HepG2 (cell line): ENCODE data around the gene CUL7. TPM values are rescaled to one million over a fixed set of nuclear protein-coding genes. Genes with fewer than 3 reads are reported as not detected.

ENCODE experiments used
- ERF ChIP-seq: IDR thresholded peaks from 2 replicates; pipeline ENCODE4 v1.6.1; 2018; ENCODE audit warnings: missing biosample characterization, missing genetic modification reagents
- GRHL1 ChIP-seq: sonication (generic); formaldehyde crosslinking; conservative IDR thresholded peaks from 2 replicates; pipeline ENCODE4 v1.8.0; 2022; ENCODE audit warnings: missing genetic modification reagents
- HOXA5 ChIP-seq: sonication (generic); formaldehyde crosslinking; IDR thresholded peaks from 2 replicates; pipeline ENCODE4 v1.4.0; 2020; ENCODE audit warnings: missing genetic modification reagents
- IKZF4 ChIP-seq: sonication (generic); formaldehyde crosslinking; IDR thresholded peaks from 2 replicates; pipeline ENCODE4 v1.5.1; 2020; ENCODE audit warnings: borderline replicate concordance, mild to moderate bottlenecking, low read depth, missing genetic modification reagents; ENCODE audit errors: not compliant biosample characterization
- PAXIP1 ChIP-seq: sonication (generic); formaldehyde crosslinking; conservative IDR thresholded peaks from 2 replicates; pipeline ENCODE4 v1.4.0; 2020; ENCODE audit warnings: mild to moderate bottlenecking, missing genetic modification reagents, moderate library complexity
- ZNF225 ChIP-seq: sonication (generic); formaldehyde crosslinking; IDR thresholded peaks from 2 replicates; pipeline ENCODE4 v1.4.0; 2020; ENCODE audit warnings: mild to moderate bottlenecking, missing genetic modification reagents
- ZNF274 ChIP-seq: sonication (generic); formaldehyde crosslinking; IDR thresholded peaks from 2 replicates; pipeline ENCODE4 v1.5.1; 2020; ENCODE audit warnings: mild to moderate bottlenecking, missing genetic modification reagents
- ZNF280B ChIP-seq: sonication (generic); formaldehyde crosslinking; IDR thresholded peaks from 2 replicates; pipeline ENCODE4 v1.5.0; 2020; ENCODE audit warnings: missing genetic modification reagents, mild to moderate bottlenecking, borderline replicate concordance
- ZNF343 ChIP-seq: sonication (generic); formaldehyde crosslinking; IDR thresholded peaks from 2 replicates; pipeline ENCODE4 v1.4.0; 2020; ENCODE audit warnings: mild to moderate bottlenecking, missing genetic modification reagents
- ZNF354B ChIP-seq: sonication (generic); formaldehyde crosslinking; IDR thresholded peaks from 2 replicates; pipeline ENCODE4 v1.8.0; 2022; ENCODE audit warnings: mild to moderate bottlenecking, missing genetic modification reagents
- ZNF362 ChIP-seq: sonication (generic); formaldehyde crosslinking; IDR thresholded peaks from 2 replicates; pipeline ENCODE4 v1.4.0; 2020; ENCODE audit warnings: missing genetic modification reagents, mild to moderate bottlenecking, borderline replicate concordance
- ZNF737 ChIP-seq: sonication (generic); formaldehyde crosslinking; IDR thresholded peaks from 2 replicates; pipeline ENCODE4 v1.5.0; 2020; ENCODE audit warnings: missing genetic modification reagents, mild to moderate bottlenecking, borderline replicate concordance
- polyA plus RNA-seq, 8 experiments: library from polyadenylated mRNA; depleted of rRNA in 3 of 8; stranded (reverse) in 7 of 8; unstranded in 1 of 8; fragments of >200 nt; fragmentation: Illumina TruSeq in 4 of 8; extraction: Trizol in 4 of 8; gene quantifications; 2 replicates each; pipeline versions ENCODE4 v1.2.1 to v1.2.3, GENCODE V29; 2011 to 2016; ENCODE audit warnings: low read depth in 4 of 8, missing spikeins in 1 of 8, mixed read lengths in 1 of 8; ENCODE audit not compliant: insufficient read depth in 1 of 8
- total RNA-seq, 5 experiments: library from RNA; depleted of rRNA; stranded (reverse); fragments of >200 nt; fragmentation: Illumina TruSeq; extraction: Trizol; gene quantifications; 2 replicates each; pipeline ENCODE4 v1.2.3, GENCODE V29; 2016; ENCODE audit warnings: low read depth in 1 of 5
- TF ChIP-seq, protein P1 (sequence below): fragments of 450-650 bp; IDR thresholded peaks from 2 replicates; pipeline ENCODE4 v1.6.1; 2016
- TF ChIP-seq, protein P2 (sequence below): sonication (generic); formaldehyde crosslinking; IDR thresholded peaks from 2 replicates; pipeline ENCODE4 v1.8.1; 2023; ENCODE audit warnings: mild to moderate bottlenecking, missing genetic modification reagents

CUL7 gene
- total and polyA plus RNA-seq, 2 of the 13 experiments (the other 11 are each of a cell fraction or from before 2014, with no cell fraction given): 32.0 to 60.7 TPM

GRCh38 chr6:43089874-43090558 lies 36.4 kb upstream of the CUL7 start (continued):
- TF ChIP-seq ZNF280B (CRISPR knock-in tag) (no peak; the same call in 1 of the 2 replicates), ERF (CRISPR knock-in tag) (peak; percentile 64), ZNF737 (CRISPR knock-in tag) (no peak), PAXIP1 (peak; percentile 98), ZNF274 (CRISPR knock-in tag) (no peak), HOXA5 (CRISPR knock-in tag) (no peak), IKZF4 (CRISPR knock-in tag) (no peak), GRHL1 (CRISPR knock-in tag) (no peak), ZNF362 (no peak; the same call in 1 of the 2 replicates), ZNF225 (CRISPR knock-in tag) (no peak), ZNF343 (CRISPR knock-in tag) (0 out of 2 replicates have a peak, but pooled peaks have one; percentile 22), ZNF354B (CRISPR knock-in tag) (no peak)
- TF ChIP-seq, protein P1, sequence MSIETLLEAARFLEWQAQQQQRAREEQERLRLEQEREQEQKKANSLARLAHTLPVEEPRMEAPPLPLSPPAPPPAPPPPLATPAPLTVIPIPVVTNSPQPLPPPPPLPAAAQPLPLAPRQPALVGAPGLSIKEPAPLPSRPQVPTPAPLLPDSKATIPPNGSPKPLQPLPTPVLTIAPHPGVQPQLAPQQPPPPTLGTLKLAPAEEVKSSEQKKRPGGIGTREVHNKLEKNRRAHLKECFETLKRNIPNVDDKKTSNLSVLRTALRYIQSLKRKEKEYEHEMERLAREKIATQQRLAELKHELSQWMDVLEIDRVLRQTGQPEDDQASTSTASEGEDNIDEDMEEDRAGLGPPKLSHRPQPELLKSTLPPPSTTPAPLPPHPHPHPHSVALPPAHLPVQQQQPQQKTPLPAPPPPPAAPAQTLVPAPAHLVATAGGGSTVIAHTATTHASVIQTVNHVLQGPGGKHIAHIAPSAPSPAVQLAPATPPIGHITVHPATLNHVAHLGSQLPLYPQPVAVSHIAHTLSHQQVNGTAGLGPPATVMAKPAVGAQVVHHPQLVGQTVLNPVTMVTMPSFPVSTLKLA: no peak
- TF ChIP-seq, protein P2, sequence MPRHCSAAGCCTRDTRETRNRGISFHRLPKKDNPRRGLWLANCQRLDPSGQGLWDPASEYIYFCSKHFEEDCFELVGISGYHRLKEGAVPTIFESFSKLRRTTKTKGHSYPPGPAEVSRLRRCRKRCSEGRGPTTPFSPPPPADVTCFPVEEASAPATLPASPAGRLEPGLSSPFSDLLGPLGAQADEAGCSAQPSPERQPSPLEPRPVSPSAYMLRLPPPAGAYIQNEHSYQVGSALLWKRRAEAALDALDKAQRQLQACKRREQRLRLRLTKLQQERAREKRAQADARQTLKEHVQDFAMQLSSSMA (CRISPR knock-in tag): 0 out of 2 replicates have a peak, but pooled peaks have one; percentile 44
